Measurements from ENCODE around the gene G2E3.

- TF ChIP-seq L3MBTL2 (conservative IDR thresholded peaks at IDR 0.05), result no peak
- TF ChIP-seq TARDBP (IDR thresholded peaks at IDR 0.05), result no peak
- no peak for TF ChIP-seq ARNT (IDR thresholded peaks at IDR 0.05)
These were observed 10.4 kb downstream of the G2E3 start for GRCh38 chr14:30569216-30569902.
